Esophagus squamous epithelium (tissue), 5 donors: ENCODE data around the gene SPTBN4. TPM values are rescaled to one million over a fixed set of nuclear protein-coding genes. Genes with fewer than 3 reads are reported as not detected.

ENCODE experiments used
- DNase-seq: peaks from one replicate; lab custom pipeline; 2025; lab: John Stamatoyannopoulos, UW
- H3K27ac ChIP-seq, 4 donors: fragments of 200-600 bp; sonication (generic); one replicate each; pipeline ENCODE4 v1.5.1; 2016 to 2019; ENCODE audit warnings: mild to moderate bottlenecking in 1 of 4
- H3K27me3 ChIP-seq, 4 donors: fragments of 200-600 bp; sonication (generic); 1 replicate in 3 of 4; 2 replicates in 1 of 4; pipeline versions ENCODE4 v1.5.1 to v1.6.0; 2017 to 2021; ENCODE audit warnings: antibody characterized with exemption in 1 of 4
- H3K36me3 ChIP-seq, 3 donors: fragments of 200-600 bp; sonication (generic); one replicate each; pipeline ENCODE4 v1.5.1; 2016 to 2019
- H3K4me1 ChIP-seq, 3 donors: fragments of 200-600 bp; sonication (generic); one replicate each; pipeline ENCODE4 v1.5.1; 2017 to 2019
- H3K4me3 ChIP-seq, 4 donors: fragments of 200-600 bp; sonication (generic); 1 replicate in 3 of 4; 2 replicates in 1 of 4; pipeline ENCODE4 v1.5.1; 2016 to 2019; ENCODE audit warnings: mild to moderate bottlenecking in 2 of 4, moderate library complexity in 1 of 4
- H3K9me3 ChIP-seq, 3 donors: fragments of 200-600 bp; sonication (generic); one replicate each; pipeline ENCODE4 v1.5.1; 2016 to 2019
- CTCF ChIP-seq, 6 experiments: fragments of 450-650 bp in 4 of 6; fragments of 200-600 bp in 2 of 6; sonication (generic) in 2 of 6; IDR thresholded peaks; one replicate each; pipeline ENCODE4 v1.5.1; 2016 to 2019; ENCODE audit warnings: antibody characterized with exemption in 6 of 6, mild to moderate bottlenecking in 4 of 6, moderate library complexity in 4 of 6
- POLR2A ChIP-seq, 4 donors: fragments of 450-650 bp; IDR thresholded peaks; one replicate each; pipeline ENCODE4 v1.6.1; 2017; ENCODE audit warnings: antibody characterized with exemption in 4 of 4, mild to moderate bottlenecking in 4 of 4, moderate library complexity in 3 of 4
- WGBS, 2 donors: methylation state at CpG; one replicate each; pipeline ENCODE4 v1.1.5; 2018; 5-methylcytosine and 5-hydroxymethylcytosine counted together
- intact Hi-C: fragments of 100-400 bp; cut with DNase I; formaldehyde crosslinking; loops from one replicate; pipeline ENCODE4 v1.15.0; 2022
- total RNA-seq, 4 donors: library from RNA; depleted of rRNA; stranded (reverse); fragments of >200 nt; gene quantifications; one replicate each; pipeline ENCODE4 v1.1.0, GENCODE V29; 2016
- donor health status: DM: yes; HTN: yes; CAD: no.

SPTBN4 gene
- total RNA-seq, 4 donors from 2014 or later = 0.08 to 2.0 (median 1.2) TPM

DNA sequence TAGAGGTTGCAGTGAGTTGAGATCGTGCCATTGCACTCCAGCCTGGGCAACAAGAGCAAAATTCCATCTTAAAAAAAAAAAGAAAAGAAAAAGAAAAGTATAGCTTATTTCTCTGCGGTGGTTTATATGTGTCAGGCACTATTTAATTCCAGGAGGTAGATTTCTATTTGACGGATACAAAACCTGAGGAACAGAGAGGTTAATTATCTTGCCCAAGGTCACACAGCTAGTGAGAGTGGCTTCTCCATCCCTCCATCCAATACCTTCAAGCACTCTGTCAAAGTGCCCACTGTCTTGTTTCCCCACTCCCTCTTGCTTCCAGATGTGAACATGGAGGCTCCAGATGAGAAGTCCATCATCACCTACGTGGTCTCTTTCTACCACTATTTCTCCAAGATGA lies 34.8 kb downstream of the SPTBN4 start:
- intact Hi-C loops = no loop called here
- DNase-seq = no peak
- WGBS, 2 donors = 77 to 87% methylated on average over 3 to 4 of the region's 4 CpGs
- H3K9me3 ChIP-seq = no peaks in the 10 kb centered on the region
- TF ChIP-seq CTCF (IDR thresholded peaks at IDR 0.05) (no peak), POLR2A (IDR thresholded peaks at IDR 0.05) (no peak)
- H3K36me3 ChIP-seq = no peaks in the 10 kb centered on the region
- no peak overlapping the region for H3K27ac ChIP-seq
- no peak overlapping the region for H3K4me3 ChIP-seq
- H3K27me3 ChIP-seq = peaks cover 0 to 11% (median 0%) of the 10 kb centered on the region in 4 donors
- no peaks in the 10 kb centered on the region for H3K4me1 ChIP-seq

- 63 to 78% methylated on average over 4 to 10 of the region's 13 CpGs for WGBS, 2 donors
- intact Hi-C loops = no loop called here
- Histone ChIP-seq H3K27ac (no peak overlapping the region), H3K27me3 (peaks cover 0 to 11% (median 0%) of the 10 kb centered on the region in 4 donors), H3K36me3 (no peaks in the 10 kb centered on the region), H3K4me1 (no peaks in the 10 kb centered on the region), H3K9me3 (no peaks in the 10 kb centered on the region), H3K4me3 (no peak overlapping the region)
- no peak for DNase-seq
- TF ChIP-seq CTCF (IDR thresholded peaks at IDR 0.05) (no peak), POLR2A (IDR thresholded peaks at IDR 0.05) (no peak)
Observed at GRCh38 chr19:40502081-40502480, 35.3 kb downstream of the SPTBN4 start.

- Histone ChIP-seq H3K4me3 (no peak overlapping the region), H3K27ac (no peak overlapping the region), H3K27me3 (peaks cover 0 to 11% (median 0%) of the 10 kb centered on the region in 4 donors), H3K36me3 (no peaks in the 10 kb centered on the region), H3K4me1 (no peaks in the 10 kb centered on the region), H3K9me3 (no peaks in the 10 kb centered on the region)
- intact Hi-C loops = no loop called here
- 62 to 64% methylated on average over 5 to 6 of the region's 6 CpGs for WGBS, 2 donors
- TF ChIP-seq POLR2A (IDR thresholded peaks at IDR 0.05) = no peak
- TF ChIP-seq CTCF (IDR thresholded peaks at IDR 0.05) = peak in 2 of 6 experiments; percentile 15 to 26
- DNase-seq = no peak
Observed at GRCh38 chr19:40502647-40503319, 36.0 kb downstream of the SPTBN4 start.

DNA sequence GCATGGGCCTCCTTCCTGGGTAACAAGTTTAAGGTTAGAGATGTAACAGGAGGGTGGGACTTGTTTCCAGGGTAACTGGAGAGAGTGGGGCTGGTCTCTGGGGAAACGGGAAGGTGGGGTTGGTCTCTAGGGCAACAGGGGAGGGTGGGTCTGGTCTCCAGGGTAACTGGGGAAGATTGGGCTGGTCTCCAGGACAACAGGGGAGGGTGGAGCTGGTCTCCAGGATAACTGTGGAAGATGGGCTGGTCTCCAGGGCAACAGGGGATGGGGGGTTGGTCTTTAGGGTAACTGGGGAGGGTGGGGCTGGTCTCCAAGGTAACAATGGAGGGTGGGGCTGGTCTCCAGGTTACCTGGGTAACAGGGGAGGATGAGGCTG lies 36.5 kb downstream of the SPTBN4 start:
- TF ChIP-seq POLR2A (IDR thresholded peaks at IDR 0.05) (no peak), CTCF (IDR thresholded peaks at IDR 0.05) (no peak)
- intact Hi-C loops = no loop called here
- Histone ChIP-seq H3K27me3 (peaks cover 0 to 11% (median 0%) of the 10 kb centered on the region in 4 donors), H3K4me3 (no peak overlapping the region), H3K4me1 (no peaks in the 10 kb centered on the region), H3K9me3 (no peaks in the 10 kb centered on the region), H3K27ac (no peak overlapping the region), H3K36me3 (no peaks in the 10 kb centered on the region)
- no peak for DNase-seq
- WGBS, 2 donors = 63 to 75% methylated on average over 1 of the region's 1 CpG

GRCh38 chr19:40506099-40506498 lies 39.3 kb downstream of the SPTBN4 start:
- Histone ChIP-seq H3K9me3 (no peaks in the 10 kb centered on the region), H3K27me3 (peaks cover 0 to 16% (median 0%) of the 10 kb centered on the region in 4 donors), H3K36me3 (no peaks in the 10 kb centered on the region), H3K4me1 (no peaks in the 10 kb centered on the region), H3K4me3 (no peak overlapping the region), H3K27ac (no peak overlapping the region)
- no peak for DNase-seq
- TF ChIP-seq POLR2A (IDR thresholded peaks at IDR 0.05) = no peak
- no peak for TF ChIP-seq CTCF (IDR thresholded peaks at IDR 0.05)
- intact Hi-C loops = no loop called here
- 70 to 76% methylated on average over 2 to 9 of the region's 9 CpGs for WGBS, 2 donors
